Measurements from ENCODE around the gene DHCR24.

DNA sequence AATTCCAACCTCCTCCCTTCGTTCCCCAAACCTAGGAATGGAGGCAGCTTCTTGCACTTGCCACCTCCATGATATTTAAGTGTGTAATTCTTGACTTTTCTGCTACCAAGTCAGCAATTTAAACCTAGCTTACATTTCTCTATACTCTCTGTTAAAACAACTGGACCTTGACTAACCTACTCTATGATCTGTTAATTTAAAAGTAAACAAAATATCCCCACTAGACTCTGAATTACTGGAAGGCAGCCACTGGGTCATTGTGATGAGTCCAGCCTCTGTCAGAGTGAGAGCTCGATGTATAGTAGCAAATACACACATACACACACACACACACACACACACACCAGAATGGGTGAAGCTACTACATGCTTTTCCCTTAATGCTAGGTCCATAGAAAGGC, 40.0 kb upstream of the DHCR24 start:
- TF ChIP-seq, protein P1, sequence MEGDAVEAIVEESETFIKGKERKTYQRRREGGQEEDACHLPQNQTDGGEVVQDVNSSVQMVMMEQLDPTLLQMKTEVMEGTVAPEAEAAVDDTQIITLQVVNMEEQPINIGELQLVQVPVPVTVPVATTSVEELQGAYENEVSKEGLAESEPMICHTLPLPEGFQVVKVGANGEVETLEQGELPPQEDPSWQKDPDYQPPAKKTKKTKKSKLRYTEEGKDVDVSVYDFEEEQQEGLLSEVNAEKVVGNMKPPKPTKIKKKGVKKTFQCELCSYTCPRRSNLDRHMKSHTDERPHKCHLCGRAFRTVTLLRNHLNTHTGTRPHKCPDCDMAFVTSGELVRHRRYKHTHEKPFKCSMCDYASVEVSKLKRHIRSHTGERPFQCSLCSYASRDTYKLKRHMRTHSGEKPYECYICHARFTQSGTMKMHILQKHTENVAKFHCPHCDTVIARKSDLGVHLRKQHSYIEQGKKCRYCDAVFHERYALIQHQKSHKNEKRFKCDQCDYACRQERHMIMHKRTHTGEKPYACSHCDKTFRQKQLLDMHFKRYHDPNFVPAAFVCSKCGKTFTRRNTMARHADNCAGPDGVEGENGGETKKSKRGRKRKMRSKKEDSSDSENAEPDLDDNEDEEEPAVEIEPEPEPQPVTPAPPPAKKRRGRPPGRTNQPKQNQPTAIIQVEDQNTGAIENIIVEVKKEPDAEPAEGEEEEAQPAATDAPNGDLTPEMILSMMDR (IDR thresholded peaks at IDR 0.05; ENCODE audit: low read length), result no peak
- no peak for TF ChIP-seq EZH2phosphoT487 (IDR thresholded peaks at IDR 0.05; ENCODE audit: low read length)
